GM12878 (cell line): Measurements from ENCODE around the gene BAG1. TPM values are rescaled to one million over a fixed set of nuclear protein-coding genes. Genes with fewer than 3 reads are reported as not detected.

Experiments used
- ATAC-seq: fragments of 200-7000 bp; cut with Tn5 transposase; 3 replicates; pipeline ENCODE4 v1.9.1; 2020; ENCODE audit warnings: mild to moderate bottlenecking, moderate library complexity
- BruUV-seq: library from RNA; stranded (reverse); fragments of 400-500 nt; replicated peaks from 2 replicates; lab custom pipeline; 2021; lab: Mats Ljungman, UMichigan
- CTCF ChIA-PET: fragments of 300-600 bp; sonication (Branson Sonifier 250); formaldehyde crosslinking; extraction: SDS; loops from one replicate; lab custom pipeline; 2021; ENCODE audit warnings: inconsistent platforms; lab: Yijun Ruan, JAX
- POLR2A ChIA-PET: fragments of 350-600 bp; formaldehyde crosslinking; extraction: SDS; loops from one replicate; lab custom pipeline; 2021; ENCODE audit warnings: inconsistent platforms; lab: Charles Lee
- RAD21 ChIA-PET: fragments of 300-600 bp; sonication (Branson Sonifier 250); formaldehyde crosslinking; loops from one replicate; lab custom pipeline; 2023; ENCODE audit warnings: antibody characterized with exemption; ENCODE audit not compliant: unreplicated experiment; lab: Charles Lee
- SMC1A ChIA-PET: fragments of 300-600 bp; sonication (Branson Sonifier 250); formaldehyde crosslinking; loops from one replicate; lab custom pipeline; 2023; ENCODE audit not compliant: unreplicated experiment, uncharacterized antibody; lab: Charles Lee
- DNase-seq: peaks from one replicate; pipeline ENCODE4 v3.0.0-alpha.2; 2011; ENCODE audit warnings: low read depth, low spot score
- FAIRE-seq: peaks from 3 replicates; lab custom pipeline; 2011; peaks lifted over from hg19 to GRCh38; lab: Jason Lieb, UNC
- H2AFZ ChIP-seq: 2 replicates; pipeline ENCODE4 v1.6.0; 2011; ENCODE audit warnings: low read depth, low read length, control low read depth; ENCODE audit not compliant: control insufficient read depth
- H3K27ac ChIP-seq: 2 replicates; pipeline ENCODE4 v1.5.1; 2011; ENCODE audit warnings: control low read depth; ENCODE audit not compliant: control insufficient read depth, insufficient read depth
- H3K27me3 ChIP-seq, 2 experiments: replicated peaks in 1 of 2; 2 replicates each; pipeline versions ENCODE4 v1.6.0 to v1.6.1; 2011; ENCODE audit warnings: low read length in 1 of 2; ENCODE audit not compliant: control insufficient read depth in 2 of 2, insufficient read depth in 2 of 2
- H3K36me3 ChIP-seq, 2 experiments: 2 replicates each; pipeline ENCODE4 v1.5.1; 2011; ENCODE audit warnings: low read length in 1 of 2; ENCODE audit not compliant: control insufficient read depth in 2 of 2, insufficient read depth in 2 of 2
- H3K4me1 ChIP-seq: 2 replicates; pipeline ENCODE4 v1.6.1; 2011; ENCODE audit warnings: mild to moderate bottlenecking, low read length, moderate library complexity, mixed read lengths; ENCODE audit not compliant: control insufficient read depth, insufficient read depth
- H3K4me2 ChIP-seq: 2 replicates; pipeline ENCODE4 v1.6.0; 2011; ENCODE audit warnings: control low read depth; ENCODE audit not compliant: control insufficient read depth, insufficient read depth
- H3K4me3 ChIP-seq: fragments of 200-600 bp; sonication (generic); 2 replicates; pipeline ENCODE4 v1.5.1; 2016
- H3K79me2 ChIP-seq: 2 replicates; pipeline ENCODE4 v1.6.0; 2011; ENCODE audit warnings: low read length; ENCODE audit not compliant: control insufficient read depth, insufficient read depth
- H3K9ac ChIP-seq: 2 replicates; pipeline ENCODE4 v1.8.0; 2011; ENCODE audit warnings: low read length, control low read depth, mixed read lengths; ENCODE audit not compliant: control insufficient read depth, insufficient read depth
- H3K9me3 ChIP-seq: replicated peaks from 3 replicates; pipeline ENCODE4 v1.5.1; 2011; ENCODE audit warnings: mild to moderate bottlenecking, low read length; ENCODE audit not compliant: control insufficient read depth, insufficient read depth
- H4K20me1 ChIP-seq: 2 replicates; pipeline ENCODE4 v1.6.0; 2011; ENCODE audit not compliant: control insufficient read depth, insufficient read depth
- EZH2 ChIP-seq: IDR thresholded peaks from 2 replicates; pipeline ENCODE4 v1.6.1; 2012; ENCODE audit warnings: low read depth, mild to moderate bottlenecking, control low read depth, inconsistent platforms, low read length, borderline replicate concordance; ENCODE audit not compliant: control insufficient read depth
- HSF1 ChIP-seq: fragments of 150-350 bp; IDR thresholded peaks from 2 replicates; pipeline ENCODE4 v1.6.1; 2014; ENCODE audit warnings: mild to moderate bottlenecking, low read depth, low read length
- MTA2 ChIP-seq: fragments of 450-650 bp; IDR thresholded peaks from 2 replicates; pipeline ENCODE4 v1.6.1; 2016; ENCODE audit warnings: low read depth, mild to moderate bottlenecking, moderate library complexity
- MYB ChIP-seq: fragments of 150-350 bp; IDR thresholded peaks from 2 replicates; pipeline ENCODE4 v1.6.1; 2014; ENCODE audit warnings: mild to moderate bottlenecking, low read depth, low read length, borderline replicate concordance
- NFXL1 ChIP-seq: fragments of 450-650 bp; IDR thresholded peaks from 2 replicates; pipeline ENCODE4 v1.6.1; 2017; ENCODE audit warnings: antibody characterized with exemption, mild to moderate bottlenecking, borderline replicate concordance
- RB1 ChIP-seq: fragments of 450-650 bp; formaldehyde crosslinking; IDR thresholded peaks from 2 replicates; pipeline ENCODE4 v1.6.1; 2017; ENCODE audit warnings: mild to moderate bottlenecking, borderline replicate concordance
- SMARCA5 ChIP-seq: fragments of 450-650 bp; IDR thresholded peaks from 2 replicates; pipeline ENCODE4 v1.6.1; 2017; ENCODE audit warnings: mild to moderate bottlenecking
- SMC3 ChIP-seq: IDR thresholded peaks from 2 replicates; pipeline ENCODE4 v1.6.1; 2011; ENCODE audit warnings: low read length, improper control_type of control experiment, borderline replicate concordance
- YY1 ChIP-seq: IDR thresholded peaks from 2 replicates; pipeline ENCODE4 v1.6.1; 2011; ENCODE audit warnings: low read depth, mild to moderate bottlenecking, low read length
- ZNF274 ChIP-seq: IDR thresholded peaks from one replicate; pipeline ENCODE4 v1.8.0; 2011; ENCODE audit not compliant: insufficient read length, insufficient read depth
- WGBS: methylation state at CpG from one replicate; pipeline ENCODE4 v1.1.6; 2016; ENCODE audit warnings: low lambda C conversion rate; ENCODE audit not compliant: insufficient replicate concordance, insufficient coverage; ENCODE audit errors: missing lambda C conversion rate; 5-methylcytosine and 5-hydroxymethylcytosine counted together
- in situ Hi-C: fragments of 300-500 bp; cut with MboI; formaldehyde crosslinking; loops from 9 replicates; pipeline ENCODE4 v1.14.3; 2018; ENCODE audit warnings: mixed read lengths
- intact Hi-C: fragments of 100-400 bp; cut with micrococcal nuclease; formaldehyde crosslinking; loops from one replicate; pipeline ENCODE4 v1.14.2; 2022; ENCODE audit not compliant: unreplicated experiment
- polyA plus RNA-seq, 11 experiments: library from polyadenylated mRNA; depleted of rRNA in 4 of 11; unstranded in 6 of 11; stranded (reverse) in 5 of 11; fragments of >200 nt; fragmentation: Nextera tagmentation in 4 of 11; fragmentation: Illumina TruSeq in 1 of 11; extraction: Ambion mirVana in 4 of 11; extraction: Trizol in 1 of 11; gene quantifications; 1 replicate in 1 of 11; 2 replicates in 10 of 11; pipeline versions ENCODE4 v1.2.1 to v1.2.3, GENCODE V29; 2011 to 2016; ENCODE audit warnings: inconsistent platforms in 2 of 11, missing spikeins in 2 of 11, low read depth in 1 of 11
- total RNA-seq, 4 experiments: library from RNA; depleted of rRNA in 3 of 4; stranded (reverse); fragments of >200 nt in 3 of 4; fragmentation: Illumina TruSeq in 1 of 4; extraction: Trizol in 1 of 4; gene quantifications; 2 replicates each; pipeline versions ENCODE4 v1.2.1 to v1.2.3, GENCODE V29; 2013 to 2021

BAG1 gene
- total and polyA plus RNA-seq, 10 of the 15 experiments (the other 5 are each of a cell fraction or from before 2014, with no cell fraction given), result 11.6 to 135 (median 68.9) TPM

GRCh38 chr9:33285502-33285901 is 21.0 kb upstream of the BAG1 start:
- Histone ChIP-seq H3K27me3 (no peaks in the 10 kb centered on the region), H3K36me3 (peaks cover 2 to 4% of the 10 kb centered on the region in 2 experiments), H3K79me2 (peaks cover 4% of the 10 kb centered on the region), H4K20me1 (no peaks in the 10 kb centered on the region), H3K4me1 (no peaks in the 10 kb centered on the region), H3K9me3 (no peaks in the 10 kb centered on the region), H3K9ac (no peak overlapping the region), H3K27ac (no peak overlapping the region), H3K4me2 (no peak overlapping the region), H3K4me3 (no peak overlapping the region), H2AFZ (no peak overlapping the region)
- ChIA-PET RAD21 (no interaction called here), SMC1A (interaction anchor here (0.6 to 1.0 kb wide), 3 partner anchors 9 to 59 kb away, joined by 3 read pairs; no protein-coding TSS in a partner anchor), POLR2A (interaction anchor here (0.6 to 0.7 kb wide), 2 partner anchors 163 to 281 kb away, joined by 5 to 7 read pairs; no protein-coding TSS in a partner anchor), CTCF (interaction anchor here (3.1 to 3.5 kb wide), 3 partner anchors 12 to 34 kb away, joined by 16 to 32 read pairs (median 27); no protein-coding TSS in a partner anchor)
- intact Hi-C loops (loop anchor here (10.0 kb wide), 1 partner anchor 169 kb away; no protein-coding TSS in a partner anchor), in situ Hi-C loops (no loop called here)
- 82% methylated on average over 5 of the region's 5 CpGs for WGBS
- FAIRE-seq (no peak), DNase-seq (no peak), ATAC-seq (no peak)
- no TSS peak for BruUV-seq
- no peak for TF ChIP-seq ZNF274
- no peak for TF ChIP-seq SMC3
- TF ChIP-seq HSF1, result no peak
- no peak for TF ChIP-seq MTA2
- TF ChIP-seq EZH2, result no peak
- no peak for TF ChIP-seq MYB
- no peak for TF ChIP-seq SMARCA5
- no peak for TF ChIP-seq NFXL1
- no peak for TF ChIP-seq YY1
- TF ChIP-seq RB1, result no peak
